Breast epithelium (tissue), 3 donors: ENCODE data around the gene P2RX1.

Experiments
- POLR2AphosphoS5 ChIP-seq, 3 donors: sonication (generic); formaldehyde crosslinking; IDR thresholded peaks; one replicate each; pipeline ENCODE4 v1.6.1; 2017; ENCODE audit warnings: antibody characterized with exemption in 3 of 3
- TF ChIP-seq, protein P1 (sequence below), 3 donors: fragments of 450-650 bp; IDR thresholded peaks; one replicate each; pipeline ENCODE4 v1.5.1; 2016 to 2017; ENCODE audit warnings: antibody characterized with exemption in 3 of 3, mild to moderate bottlenecking in 3 of 3, moderate library complexity in 3 of 3

- TF ChIP-seq POLR2AphosphoS5 (IDR thresholded peaks at IDR 0.05) = no peak
- TF ChIP-seq, protein P1, sequence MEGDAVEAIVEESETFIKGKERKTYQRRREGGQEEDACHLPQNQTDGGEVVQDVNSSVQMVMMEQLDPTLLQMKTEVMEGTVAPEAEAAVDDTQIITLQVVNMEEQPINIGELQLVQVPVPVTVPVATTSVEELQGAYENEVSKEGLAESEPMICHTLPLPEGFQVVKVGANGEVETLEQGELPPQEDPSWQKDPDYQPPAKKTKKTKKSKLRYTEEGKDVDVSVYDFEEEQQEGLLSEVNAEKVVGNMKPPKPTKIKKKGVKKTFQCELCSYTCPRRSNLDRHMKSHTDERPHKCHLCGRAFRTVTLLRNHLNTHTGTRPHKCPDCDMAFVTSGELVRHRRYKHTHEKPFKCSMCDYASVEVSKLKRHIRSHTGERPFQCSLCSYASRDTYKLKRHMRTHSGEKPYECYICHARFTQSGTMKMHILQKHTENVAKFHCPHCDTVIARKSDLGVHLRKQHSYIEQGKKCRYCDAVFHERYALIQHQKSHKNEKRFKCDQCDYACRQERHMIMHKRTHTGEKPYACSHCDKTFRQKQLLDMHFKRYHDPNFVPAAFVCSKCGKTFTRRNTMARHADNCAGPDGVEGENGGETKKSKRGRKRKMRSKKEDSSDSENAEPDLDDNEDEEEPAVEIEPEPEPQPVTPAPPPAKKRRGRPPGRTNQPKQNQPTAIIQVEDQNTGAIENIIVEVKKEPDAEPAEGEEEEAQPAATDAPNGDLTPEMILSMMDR (IDR thresholded peaks at IDR 0.05) = no peak
Observed at GRCh38 chr17:3891626-3892094, 24.6 kb downstream of the P2RX1 start.
